ENCODE data around the gene ZNF512.
"Not testable (repeated sequence)": the region's sequence is repeated elsewhere in the genome, so short reads cannot be mapped to it uniquely, and the experiment has no call there.

ZNF512 gene

DNA sequence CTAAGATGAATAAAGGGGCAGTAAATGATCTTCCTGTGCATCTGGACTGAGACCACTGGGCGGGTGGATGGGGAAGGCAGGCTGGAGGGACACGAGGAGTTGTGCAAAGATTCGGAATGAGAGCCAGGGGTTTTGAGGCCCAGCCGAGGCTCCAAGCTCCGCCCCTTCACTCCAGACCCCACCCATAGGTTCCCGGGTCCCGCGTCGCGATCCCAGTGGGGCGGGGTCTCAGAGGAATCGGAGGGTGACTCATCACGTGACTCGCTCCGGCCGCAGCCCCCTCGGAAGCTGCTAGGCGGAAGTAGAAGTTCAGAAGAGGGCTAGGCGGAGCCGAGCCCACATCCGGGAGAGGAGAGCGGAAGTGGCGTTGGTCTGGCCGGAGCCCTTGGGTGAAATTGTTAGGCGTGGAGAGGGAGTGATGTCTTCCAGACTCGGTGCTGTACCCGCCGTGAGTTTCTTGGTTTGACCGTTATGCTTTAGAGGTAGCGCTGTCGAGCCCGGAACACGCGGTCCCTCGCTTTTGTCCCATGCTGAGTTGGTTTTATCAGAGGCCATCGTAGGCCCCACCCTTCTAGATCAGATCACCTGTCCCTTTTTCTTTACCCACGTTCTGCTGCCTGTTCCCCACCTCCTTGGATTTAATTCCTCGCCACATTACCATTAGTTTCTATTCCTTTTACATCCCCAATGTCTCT lies at the start of gene ZNF512:
Gene ZNF512, plus strand, starts transcription at position 348 of the 695 bp plus-strand sequence. Its CDS starts 71 bp downstream, at position 419.
- peak; percentile 90 for DNase-seq (ENCODE audit: low spot score)

GRCh38 chr2:27537287-27537686 lies 45.6 kb upstream of the ZNF512 start:
- no peak for DNase-seq (ENCODE audit: low spot score)

DNA sequence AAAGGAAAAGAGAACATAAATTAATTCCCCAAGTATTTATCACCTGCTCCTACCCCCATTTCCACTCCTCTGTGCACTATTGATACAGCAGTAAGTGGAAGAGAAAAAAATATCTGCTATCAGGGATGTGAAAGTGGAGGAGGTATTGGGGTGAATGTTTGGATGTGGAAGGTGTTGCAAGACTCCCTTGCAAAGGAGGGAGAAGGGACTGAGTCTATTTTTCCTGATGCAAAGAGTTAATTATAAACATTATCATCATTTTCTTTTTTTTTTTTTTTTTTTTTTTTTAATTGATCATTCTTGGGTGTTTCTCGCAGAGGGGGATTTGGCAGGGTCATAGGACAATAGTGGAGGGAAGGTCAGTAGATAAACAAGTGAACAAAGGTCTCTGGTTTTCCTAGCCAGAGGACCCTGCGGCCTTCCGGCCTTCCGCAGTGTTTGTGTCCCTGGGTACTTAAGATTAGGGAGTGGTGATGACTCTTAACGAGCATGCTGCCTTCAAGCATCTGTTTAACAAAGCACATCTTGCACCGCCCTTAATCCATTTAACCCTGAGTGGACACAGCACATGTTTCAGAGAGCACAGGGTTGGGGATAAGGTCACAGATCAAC lies 43.9 kb upstream of the ZNF512 start:
- DNase-seq (ENCODE audit: low spot score), result not testable (repeated sequence)

DNA sequence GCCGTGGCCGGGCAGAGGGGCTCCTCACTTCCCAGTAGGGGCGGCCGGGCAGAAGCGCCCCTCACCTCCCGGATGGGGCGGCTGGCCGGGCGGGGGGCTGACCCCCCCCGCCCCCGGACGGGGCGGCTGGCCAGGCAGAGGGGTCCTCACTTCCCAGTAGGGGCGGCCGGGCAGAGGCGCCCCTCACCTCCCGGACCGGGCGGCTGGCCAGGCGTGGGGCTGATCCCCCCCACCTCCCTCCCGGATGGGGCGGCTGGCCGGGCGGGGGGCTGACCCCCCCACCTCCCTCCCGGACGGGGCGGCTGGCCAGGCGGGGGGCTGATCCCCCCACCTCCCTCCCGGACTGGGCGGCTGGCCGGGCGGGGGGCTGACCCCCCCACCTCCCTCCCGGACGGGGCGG lies 43.2 kb upstream of the ZNF512 start:
- not testable (repeated sequence) for DNase-seq (ENCODE audit: low spot score)

DNA sequence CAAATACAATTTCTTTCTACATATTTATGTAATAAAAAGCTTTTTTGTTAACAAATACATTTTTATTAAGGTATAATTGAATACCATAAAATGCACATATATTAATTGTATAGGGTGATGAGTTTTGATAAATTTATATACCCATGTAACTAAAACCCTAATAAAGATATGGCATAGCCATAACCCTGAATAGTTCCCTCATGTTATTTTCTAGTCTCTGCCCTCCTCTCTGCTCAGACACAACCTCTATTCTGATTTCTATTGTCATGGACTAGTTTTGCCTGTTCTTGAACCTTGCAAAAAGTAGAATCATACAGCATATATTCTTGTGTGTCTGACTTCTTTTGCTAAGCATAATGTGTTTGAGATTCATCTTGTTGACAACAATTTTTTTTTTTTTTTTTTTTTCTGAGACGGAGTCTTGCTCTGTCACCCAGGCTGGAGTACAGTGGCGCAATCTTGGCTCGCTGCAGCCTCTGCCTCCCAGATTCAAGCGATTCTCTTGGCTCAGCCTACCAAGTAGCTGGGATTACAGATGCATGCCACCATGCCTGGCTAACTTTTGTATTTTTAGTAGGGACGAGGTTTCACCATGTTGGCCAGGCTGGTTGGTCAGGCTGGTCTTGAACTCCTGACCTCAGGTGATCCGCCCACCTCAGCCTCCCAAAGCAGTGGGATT lies 38.6 kb upstream of the ZNF512 start:
- DNase-seq (ENCODE audit: low spot score), result no peak

- no peak for DNase-seq (ENCODE audit: low spot score)
Measured at GRCh38 chr2:27545348-27546141, 37.3 kb upstream of the ZNF512 start.

DNA sequence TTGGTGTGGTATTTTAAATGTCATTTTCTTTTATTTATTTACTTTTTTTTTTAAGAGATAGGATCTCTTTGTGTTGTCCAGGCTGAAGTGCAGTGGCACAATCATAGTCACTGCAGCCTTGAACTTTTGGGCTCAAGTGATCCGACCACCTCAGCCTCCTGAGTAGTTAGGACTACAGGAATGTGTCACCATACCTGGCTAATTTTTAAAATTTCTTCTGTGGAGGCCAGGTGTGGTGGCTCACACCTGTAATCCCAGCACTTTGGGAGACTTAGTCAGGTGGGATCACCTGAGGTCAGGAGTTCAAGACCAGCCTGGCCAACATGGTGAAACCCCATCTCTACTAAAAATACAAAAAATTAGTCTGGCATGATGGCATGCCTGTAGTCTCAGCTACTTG lies 33.5 kb upstream of the ZNF512 start:
- DNase-seq (ENCODE audit: low spot score), result no peak

DNA sequence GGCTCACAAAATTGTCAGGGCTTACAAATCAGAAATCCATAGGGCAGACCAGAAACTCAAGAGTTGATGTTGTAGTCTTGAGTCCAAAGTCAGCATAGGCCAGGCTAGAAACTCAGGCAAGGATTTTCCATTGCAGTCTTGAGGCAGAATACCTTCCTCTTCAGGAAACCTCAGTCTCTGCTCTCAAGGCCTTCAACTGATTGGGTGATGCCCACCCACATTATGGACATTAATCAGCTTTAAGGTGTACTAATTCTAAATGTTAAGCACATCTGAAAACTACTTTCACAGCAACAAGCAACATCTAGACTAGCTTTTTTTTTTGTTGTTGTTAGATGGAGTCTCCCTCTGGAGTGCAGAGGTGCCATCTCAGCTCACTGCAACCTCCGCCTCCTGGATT lies 31.3 kb upstream of the ZNF512 start:
- no peak for DNase-seq (ENCODE audit: low spot score)

- no peak for DNase-seq (ENCODE audit: low spot score)
Measured at GRCh38 chr2:27552941-27553340, 29.9 kb upstream of the ZNF512 start.

GRCh38 chr2:27554451-27554850 lies 28.4 kb upstream of the ZNF512 start:
- DNase-seq (ENCODE audit: low spot score), result not testable (repeated sequence)

DNA sequence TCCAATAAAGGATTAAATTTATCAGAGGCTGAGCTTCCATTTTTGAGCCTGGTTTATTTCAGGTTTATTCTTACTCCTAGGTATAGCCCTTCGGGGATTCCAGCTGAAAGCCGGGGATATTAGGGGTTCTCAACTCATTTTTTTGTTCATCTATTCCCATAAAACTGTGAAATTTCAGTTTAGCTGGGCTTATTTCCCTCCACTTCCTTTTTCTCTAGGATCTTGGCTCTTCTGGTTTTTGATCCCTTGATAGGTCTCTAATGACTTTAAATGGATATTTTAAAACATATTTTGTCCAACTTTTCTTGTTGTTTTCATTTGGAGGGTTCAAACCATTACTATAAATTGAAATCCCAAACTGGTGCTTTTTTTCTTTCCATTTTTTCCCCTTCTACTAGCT lies 23.6 kb upstream of the ZNF512 start:
- no peak for DNase-seq (ENCODE audit: low spot score)

DNA sequence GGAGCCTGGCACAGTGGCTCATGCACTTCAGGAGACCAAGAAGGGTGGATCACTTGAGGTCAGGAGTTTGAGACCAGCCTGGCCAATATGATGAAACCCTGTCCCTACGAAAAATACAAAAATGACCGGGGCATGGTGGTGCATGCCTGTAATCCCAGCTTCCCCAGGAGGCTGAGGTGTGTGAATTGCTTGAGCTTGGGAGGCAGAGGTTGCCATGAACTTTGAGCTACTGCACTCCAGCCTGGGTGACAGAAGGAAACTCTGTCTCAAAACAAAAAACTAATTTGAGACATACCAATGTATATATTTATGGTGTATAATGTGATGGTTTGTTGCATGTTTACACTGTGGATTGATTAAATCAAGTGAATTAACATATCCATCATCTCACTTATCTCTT lies 21.8 kb upstream of the ZNF512 start:
- DNase-seq (ENCODE audit: low spot score), result no peak

DNA sequence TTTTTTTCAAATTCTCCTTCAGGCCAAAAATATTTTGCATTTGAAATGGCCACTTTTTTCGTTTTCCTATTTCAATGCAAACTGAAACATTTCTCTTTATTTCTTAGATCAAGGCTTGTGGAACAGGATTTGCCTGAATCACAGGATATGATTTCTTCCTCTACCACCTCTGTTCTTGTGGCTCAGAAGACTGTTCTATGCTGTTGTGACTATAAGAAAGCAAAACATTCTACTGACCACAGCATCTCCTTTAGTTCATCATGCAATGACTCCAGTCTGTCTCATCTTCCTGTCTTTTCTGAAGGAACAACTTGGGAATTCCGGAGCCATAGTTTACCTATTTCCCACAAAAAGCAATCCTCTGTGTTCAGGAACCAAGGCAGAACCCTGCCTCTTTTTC lies 16.2 kb upstream of the ZNF512 start:
- no peak for DNase-seq (ENCODE audit: low spot score)

DNA sequence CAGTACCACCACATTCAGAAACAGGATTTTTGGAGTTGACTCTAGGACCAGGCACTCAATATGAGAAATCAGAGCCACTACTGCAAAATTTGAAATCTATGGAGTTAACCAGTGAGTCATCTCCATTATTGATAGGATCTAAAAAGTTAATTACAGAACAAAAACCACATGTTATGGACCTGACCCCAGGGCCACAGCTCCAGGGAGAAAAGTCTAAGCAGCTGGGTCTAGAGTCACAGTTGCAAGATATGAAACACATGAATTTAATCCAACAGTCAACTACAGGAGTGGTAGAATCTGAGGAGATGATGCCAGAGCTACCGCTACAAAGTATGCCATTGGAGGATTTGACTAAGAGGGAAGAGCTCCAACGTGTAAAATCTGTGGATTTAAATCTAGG lies 13.4 kb upstream of the ZNF512 start:
- no peak for DNase-seq (ENCODE audit: low spot score)

- DNase-seq (ENCODE audit: low spot score), result no peak
Measured at GRCh38 chr2:27571197-27571596, 11.6 kb upstream of the ZNF512 start.

DNA sequence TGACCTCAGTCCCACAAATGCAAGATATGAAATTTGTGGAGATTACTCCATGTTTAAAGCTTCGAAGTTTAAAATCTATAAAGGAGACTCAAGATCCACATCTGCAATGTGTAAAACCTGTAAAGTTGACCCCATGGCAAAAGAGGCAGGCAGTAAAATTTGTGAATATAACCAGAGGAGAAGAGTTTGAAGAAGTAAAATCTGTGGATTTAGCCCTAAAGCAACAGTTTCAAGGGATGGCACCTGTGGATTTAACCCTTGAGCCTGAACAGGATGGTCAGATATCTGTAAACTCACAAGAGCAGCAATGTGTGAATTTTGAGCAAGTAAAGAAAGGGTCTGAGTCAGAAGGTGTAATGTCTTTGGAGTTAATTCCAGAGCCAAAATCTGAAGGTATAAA lies 11.2 kb upstream of the ZNF512 start:
- no peak for DNase-seq (ENCODE audit: low spot score)

- DNase-seq (ENCODE audit: low spot score), result no peak
Measured at GRCh38 chr2:27572439-27572838, 10.4 kb upstream of the ZNF512 start.

- no peak for DNase-seq (ENCODE audit: low spot score)
Measured at GRCh38 chr2:27572998-27573429, 9.8 kb upstream of the ZNF512 start.

DNA sequence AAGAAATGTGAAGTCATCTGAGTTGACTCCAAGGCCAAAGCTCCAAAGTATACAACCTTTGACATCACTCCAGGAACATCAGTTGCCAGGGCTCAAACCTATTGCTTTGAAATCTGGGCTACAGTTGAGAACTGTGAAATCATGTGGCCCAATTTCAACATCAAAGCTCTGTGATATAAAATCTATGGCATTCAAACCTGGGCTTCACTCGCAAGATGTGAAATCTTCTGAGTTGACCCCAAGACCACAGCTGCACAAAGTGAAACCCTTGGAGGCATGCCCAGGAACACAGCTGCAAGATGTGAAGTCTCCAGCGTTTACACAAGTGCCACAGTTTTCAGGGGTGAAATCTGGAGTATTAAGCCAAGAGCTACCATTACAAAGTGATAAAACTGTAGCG lies 9.4 kb upstream of the ZNF512 start:
- no peak for DNase-seq (ENCODE audit: low spot score)

DNA sequence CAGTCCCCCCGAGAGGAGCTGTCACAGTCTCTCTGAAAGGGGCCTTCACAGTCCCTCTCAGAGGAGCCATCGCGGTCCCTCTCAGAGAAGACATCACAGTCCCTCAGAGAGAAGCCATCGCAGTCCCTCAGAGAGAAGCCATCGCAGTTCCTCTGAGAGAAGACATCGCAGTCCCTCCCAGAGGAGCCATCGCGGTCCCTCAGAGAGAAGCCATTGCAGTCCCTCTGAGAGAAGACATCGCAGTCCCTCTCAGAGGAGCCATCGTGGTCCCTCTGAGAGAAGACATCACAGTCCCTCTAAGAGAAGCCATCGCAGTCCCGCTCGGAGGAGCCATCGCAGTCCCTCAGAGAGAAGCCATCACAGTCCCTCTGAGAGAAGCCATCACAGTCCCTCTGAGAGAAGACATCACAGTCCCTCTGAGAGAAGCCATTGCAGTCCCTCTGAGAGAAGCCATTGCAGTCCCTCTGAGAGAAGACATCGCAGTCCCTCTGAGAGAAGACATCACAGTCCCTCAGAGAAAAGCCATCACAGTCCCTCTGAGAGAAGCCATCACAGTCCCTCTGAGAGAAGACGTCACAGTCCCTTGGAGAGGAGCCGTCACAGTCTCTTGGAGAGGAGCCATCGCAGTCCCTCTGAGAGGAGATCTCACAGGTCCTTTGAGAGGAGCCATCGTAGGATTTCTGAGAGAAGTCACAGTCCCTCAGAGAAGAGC lies 1.3 kb upstream of the ZNF512 start:
- DNase-seq (ENCODE audit: low spot score), result no peak

DNA sequence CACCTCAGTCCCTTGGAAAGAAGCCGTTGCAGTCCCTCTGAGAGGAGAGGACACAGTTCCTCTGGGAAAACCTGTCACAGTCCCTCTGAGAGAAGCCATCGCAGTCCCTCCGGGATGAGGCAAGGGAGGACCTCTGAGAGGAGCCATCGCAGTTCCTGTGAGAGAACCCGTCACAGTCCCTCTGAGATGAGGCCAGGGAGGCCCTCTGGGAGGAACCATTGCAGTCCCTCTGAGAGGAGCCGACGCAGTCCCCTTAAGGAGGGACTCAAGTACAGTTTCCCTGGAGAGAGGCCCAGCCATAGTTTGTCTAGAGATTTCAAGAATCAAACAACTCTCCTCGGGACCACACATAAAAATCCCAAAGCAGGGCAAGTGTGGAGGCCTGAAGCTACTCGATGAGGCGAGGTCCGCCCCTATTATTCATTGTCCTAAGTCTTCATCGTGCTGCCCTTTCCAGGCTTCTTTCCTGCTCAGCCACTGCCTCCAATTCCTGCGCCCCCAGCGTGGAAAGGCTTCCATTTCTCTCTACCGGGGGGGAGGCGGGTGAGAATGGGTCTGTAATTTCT lies 630 bp upstream of the ZNF512 start:
- peak; percentile 5 for DNase-seq (ENCODE audit: low spot score)
